ENCODE results near the gene LDLRAD3.

Gene LDLRAD3

DNA sequence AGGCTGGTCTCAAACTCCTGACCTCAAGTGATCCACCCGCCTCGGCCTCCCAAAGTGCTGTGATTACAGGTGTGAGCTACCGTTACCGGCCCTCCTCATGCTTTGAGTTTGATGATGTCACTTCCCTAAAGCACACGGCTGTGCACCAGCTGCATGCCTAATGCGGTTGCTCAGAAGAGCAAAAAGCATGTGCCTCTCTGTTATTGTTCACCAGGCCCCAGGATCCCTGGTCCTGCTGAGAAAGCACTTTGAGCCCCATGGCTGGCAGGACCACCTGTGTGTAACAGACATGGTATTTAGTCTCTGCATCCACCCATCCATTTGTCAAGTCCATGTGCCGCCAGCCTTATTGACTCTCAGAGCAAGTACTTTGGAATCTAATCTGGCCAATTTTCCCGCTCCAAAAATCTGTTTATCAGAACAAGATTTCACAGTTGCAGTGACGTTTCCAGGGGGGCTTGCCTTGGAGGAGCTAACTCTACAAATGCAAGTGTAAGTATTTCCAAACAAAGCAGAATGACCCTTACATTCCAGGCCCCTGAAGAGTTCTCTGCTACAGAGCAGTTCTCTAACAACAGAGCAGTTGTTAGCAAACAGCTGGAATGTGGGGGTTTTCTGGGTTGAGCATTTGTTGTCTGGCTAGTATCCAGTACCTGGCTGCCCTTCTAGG, 89.4 kb downstream of the LDLRAD3 start:
- H3K4me2 ChIP-seq (ENCODE audit: low read length), result no peak overlapping the region
- no peak for TF ChIP-seq EZH2phosphoT487 (IDR thresholded peaks at IDR 0.05; ENCODE audit: borderline replicate concordance, low read length)
- TF ChIP-seq, protein P1, sequence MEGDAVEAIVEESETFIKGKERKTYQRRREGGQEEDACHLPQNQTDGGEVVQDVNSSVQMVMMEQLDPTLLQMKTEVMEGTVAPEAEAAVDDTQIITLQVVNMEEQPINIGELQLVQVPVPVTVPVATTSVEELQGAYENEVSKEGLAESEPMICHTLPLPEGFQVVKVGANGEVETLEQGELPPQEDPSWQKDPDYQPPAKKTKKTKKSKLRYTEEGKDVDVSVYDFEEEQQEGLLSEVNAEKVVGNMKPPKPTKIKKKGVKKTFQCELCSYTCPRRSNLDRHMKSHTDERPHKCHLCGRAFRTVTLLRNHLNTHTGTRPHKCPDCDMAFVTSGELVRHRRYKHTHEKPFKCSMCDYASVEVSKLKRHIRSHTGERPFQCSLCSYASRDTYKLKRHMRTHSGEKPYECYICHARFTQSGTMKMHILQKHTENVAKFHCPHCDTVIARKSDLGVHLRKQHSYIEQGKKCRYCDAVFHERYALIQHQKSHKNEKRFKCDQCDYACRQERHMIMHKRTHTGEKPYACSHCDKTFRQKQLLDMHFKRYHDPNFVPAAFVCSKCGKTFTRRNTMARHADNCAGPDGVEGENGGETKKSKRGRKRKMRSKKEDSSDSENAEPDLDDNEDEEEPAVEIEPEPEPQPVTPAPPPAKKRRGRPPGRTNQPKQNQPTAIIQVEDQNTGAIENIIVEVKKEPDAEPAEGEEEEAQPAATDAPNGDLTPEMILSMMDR (IDR thresholded peaks at IDR 0.05; ENCODE audit: low read depth, low read length, poor library complexity, severe bottlenecking), result no peak

DNA sequence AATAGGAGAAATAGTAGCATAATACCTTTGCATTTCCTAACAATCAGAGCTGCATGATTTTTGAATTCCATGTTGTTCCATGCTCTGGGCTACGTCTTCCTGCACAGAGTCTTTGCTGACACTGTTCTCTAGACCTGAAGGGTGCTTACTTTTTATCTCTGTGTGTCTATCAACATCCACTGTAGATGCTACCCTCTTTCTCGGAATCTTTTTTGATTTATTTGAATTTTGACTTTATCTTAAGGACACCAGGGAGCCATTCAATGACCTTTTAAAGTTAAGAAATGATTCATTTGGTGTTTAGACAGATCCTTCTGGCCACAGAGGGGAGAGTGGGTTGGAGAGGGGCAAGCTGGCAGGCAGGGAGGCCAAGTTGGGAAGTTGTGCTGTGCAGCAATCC, 90.1 kb downstream of the LDLRAD3 start:
- H3K4me1 ChIP-seq (ENCODE audit: control insufficient read depth, low read length), result no peaks in the 10 kb centered on the region
- H3K36me3 ChIP-seq (ENCODE audit: control insufficient read depth, low read length), result no peaks in the 10 kb centered on the region
- no peaks in the 10 kb centered on the region for H3K9me2 ChIP-seq (replicated peaks; ENCODE audit: control insufficient read depth, low read length)
- no peak overlapping the region for H3K27ac ChIP-seq (ENCODE audit: low read depth, low read length)
- no peaks in the 10 kb centered on the region for H4K20me1 ChIP-seq (ENCODE audit: control insufficient read depth, insufficient read depth, low read depth, low read length)
- H3K79me2 ChIP-seq (ENCODE audit: control insufficient read depth, low read length), result no peaks in the 10 kb centered on the region
- no peaks in the 10 kb centered on the region for H3K9me3 ChIP-seq (ENCODE audit: control insufficient read depth, insufficient read depth, low read length)
- H3F3A ChIP-seq (ENCODE audit: control insufficient read depth, insufficient read depth), result no peaks in the 10 kb centered on the region
- no peaks in the 10 kb centered on the region for H3K27me3 ChIP-seq (ENCODE audit: control insufficient read depth, low read length)
- H3K4me2 ChIP-seq (ENCODE audit: low read length), result no peak overlapping the region
- TF ChIP-seq, protein P1 (IDR thresholded peaks at IDR 0.05; ENCODE audit: low read depth, low read length, poor library complexity, severe bottlenecking), result no peak
- no peak for TF ChIP-seq EZH2phosphoT487 (IDR thresholded peaks at IDR 0.05; ENCODE audit: borderline replicate concordance, low read length)
- H3K4me3 ChIP-seq (ENCODE audit: low read length), result no peak overlapping the region

More for the DNA sequence above, 89.4 kb downstream of the LDLRAD3 start:
- H3F3A ChIP-seq (ENCODE audit: control insufficient read depth, insufficient read depth), result no peaks in the 10 kb centered on the region
- H3K9me3 ChIP-seq (ENCODE audit: control insufficient read depth, insufficient read depth, low read length), result no peaks in the 10 kb centered on the region
- no peaks in the 10 kb centered on the region for H3K36me3 ChIP-seq (ENCODE audit: control insufficient read depth, low read length)
- H3K27ac ChIP-seq (ENCODE audit: low read depth, low read length), result no peak overlapping the region
- no peaks in the 10 kb centered on the region for H3K4me1 ChIP-seq (ENCODE audit: control insufficient read depth, low read length)
- H3K27me3 ChIP-seq (ENCODE audit: control insufficient read depth, low read length), result no peaks in the 10 kb centered on the region
- H3K79me2 ChIP-seq (ENCODE audit: control insufficient read depth, low read length), result no peaks in the 10 kb centered on the region
- no peaks in the 10 kb centered on the region for H3K9me2 ChIP-seq (replicated peaks; ENCODE audit: control insufficient read depth, low read length)
- H4K20me1 ChIP-seq (ENCODE audit: control insufficient read depth, insufficient read depth, low read depth, low read length), result no peaks in the 10 kb centered on the region
- no peak overlapping the region for H3K4me3 ChIP-seq (ENCODE audit: low read length)

DNA sequence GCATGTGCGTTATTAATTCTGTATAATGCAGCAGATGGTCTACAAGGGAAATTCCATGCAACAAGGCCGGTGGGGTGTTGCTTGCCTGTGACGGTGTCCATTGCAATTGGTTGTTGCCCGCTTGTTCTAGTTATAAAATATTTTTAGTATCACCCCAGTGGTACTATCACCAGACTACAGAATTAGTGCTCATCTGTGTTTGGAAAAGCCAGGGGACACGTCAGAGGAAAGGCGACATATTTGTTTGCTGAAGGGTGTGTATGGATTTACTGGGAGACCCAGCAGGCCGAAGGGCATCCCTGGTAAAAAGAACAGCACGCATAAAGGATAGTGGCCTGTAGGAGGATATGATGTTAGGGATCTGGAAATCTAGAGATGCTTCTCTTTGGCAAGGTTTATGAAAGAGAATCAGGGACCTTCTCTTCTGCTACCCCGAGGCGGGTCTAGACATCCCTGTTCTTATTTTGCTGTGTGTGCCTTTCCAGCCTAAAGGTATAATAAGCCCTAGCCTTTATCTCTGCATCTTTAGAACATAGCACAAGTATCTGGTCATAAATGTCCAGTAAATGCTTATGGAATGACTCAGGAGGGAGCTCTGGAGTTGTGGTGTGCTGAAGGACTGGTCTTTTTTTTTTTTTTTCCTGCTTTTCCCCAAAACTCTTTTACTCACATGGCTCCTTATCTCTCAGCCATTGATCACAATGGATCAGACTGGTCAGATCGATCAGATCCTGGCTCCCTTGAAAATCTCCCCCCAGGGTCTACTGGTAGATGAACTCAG, 90.9 kb downstream of the LDLRAD3 start:
- Histone ChIP-seq H3K9me2 (replicated peaks; ENCODE audit: control insufficient read depth, low read length) (no peaks in the 10 kb centered on the region), H3K9me3 (ENCODE audit: control insufficient read depth, insufficient read depth, low read length) (no peaks in the 10 kb centered on the region), H3K4me2 (ENCODE audit: low read length) (no peak overlapping the region), H3K27ac (ENCODE audit: low read depth, low read length) (no peak overlapping the region), H4K20me1 (ENCODE audit: control insufficient read depth, insufficient read depth, low read depth, low read length) (no peaks in the 10 kb centered on the region), H3K79me2 (ENCODE audit: control insufficient read depth, low read length) (no peaks in the 10 kb centered on the region), H3K4me3 (ENCODE audit: low read length) (no peak overlapping the region), H3K4me1 (ENCODE audit: control insufficient read depth, low read length) (no peaks in the 10 kb centered on the region), H3K27me3 (ENCODE audit: control insufficient read depth, low read length) (no peaks in the 10 kb centered on the region), H3F3A (ENCODE audit: control insufficient read depth, insufficient read depth) (no peaks in the 10 kb centered on the region), H3K36me3 (ENCODE audit: control insufficient read depth, low read length) (no peaks in the 10 kb centered on the region)
- no peak for TF ChIP-seq EZH2phosphoT487 (IDR thresholded peaks at IDR 0.05; ENCODE audit: borderline replicate concordance, low read length)
- TF ChIP-seq, protein P1 (IDR thresholded peaks at IDR 0.05; ENCODE audit: low read depth, low read length, poor library complexity, severe bottlenecking), result no peak

Data from DOHH2 (cell line).